Omental fat pad (tissue), 4 donors: Measurements from ENCODE around the gene PWWP2A. TPM values are rescaled to one million over a fixed set of nuclear protein-coding genes. Genes with fewer than 3 reads are reported as not detected.

ENCODE experiments used
- ATAC-seq: fragments of 150-250 bp; one replicate; pipeline ENCODE4 v1.9.1; 2016; ENCODE audit warnings: mild to moderate bottlenecking, moderate library complexity; ENCODE audit not compliant: low FRiP score
- DNase-seq: peaks from one replicate; pipeline ENCODE4 v3.0.0-alpha.2; 2019; ENCODE audit warnings: low spot score
- total RNA-seq, 4 donors: library from RNA; depleted of rRNA; stranded (reverse); fragments of >200 nt; gene quantifications; one replicate each; pipeline ENCODE4 v1.1.0, GENCODE V29; 2016
- TF ChIP-seq, protein P1 (sequence below), 3 donors: fragments of 450-650 bp; IDR thresholded peaks; one replicate each; pipeline ENCODE4 v1.5.1; 2016 to 2017; ENCODE audit warnings: antibody characterized with exemption in 3 of 3, mild to moderate bottlenecking in 3 of 3, moderate library complexity in 2 of 3

PWWP2A gene
- total RNA-seq, 4 donors from 2014 or later = 18.3 to 47.4 (median 24.4) TPM

DNA sequence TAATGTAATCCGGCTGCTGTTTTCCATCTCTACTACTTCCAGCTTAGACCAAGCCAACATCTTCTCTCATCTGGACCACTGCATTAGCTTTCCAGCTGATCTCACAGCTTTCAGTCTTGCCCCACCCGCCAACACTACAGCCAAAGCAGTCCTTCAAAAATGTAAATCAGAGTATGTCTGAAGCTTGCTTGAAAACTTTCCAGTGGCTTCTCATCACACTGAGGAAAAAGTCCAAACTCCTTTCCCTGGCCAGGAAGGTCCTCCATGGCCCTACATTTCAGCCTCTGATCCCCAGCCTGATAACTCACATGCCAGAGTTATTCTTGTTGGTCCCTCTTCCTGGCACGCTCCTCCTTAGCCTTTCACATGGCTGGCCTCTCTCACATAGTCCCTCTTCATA, 71.8 kb downstream of the PWWP2A start:
- TF ChIP-seq, protein P1, sequence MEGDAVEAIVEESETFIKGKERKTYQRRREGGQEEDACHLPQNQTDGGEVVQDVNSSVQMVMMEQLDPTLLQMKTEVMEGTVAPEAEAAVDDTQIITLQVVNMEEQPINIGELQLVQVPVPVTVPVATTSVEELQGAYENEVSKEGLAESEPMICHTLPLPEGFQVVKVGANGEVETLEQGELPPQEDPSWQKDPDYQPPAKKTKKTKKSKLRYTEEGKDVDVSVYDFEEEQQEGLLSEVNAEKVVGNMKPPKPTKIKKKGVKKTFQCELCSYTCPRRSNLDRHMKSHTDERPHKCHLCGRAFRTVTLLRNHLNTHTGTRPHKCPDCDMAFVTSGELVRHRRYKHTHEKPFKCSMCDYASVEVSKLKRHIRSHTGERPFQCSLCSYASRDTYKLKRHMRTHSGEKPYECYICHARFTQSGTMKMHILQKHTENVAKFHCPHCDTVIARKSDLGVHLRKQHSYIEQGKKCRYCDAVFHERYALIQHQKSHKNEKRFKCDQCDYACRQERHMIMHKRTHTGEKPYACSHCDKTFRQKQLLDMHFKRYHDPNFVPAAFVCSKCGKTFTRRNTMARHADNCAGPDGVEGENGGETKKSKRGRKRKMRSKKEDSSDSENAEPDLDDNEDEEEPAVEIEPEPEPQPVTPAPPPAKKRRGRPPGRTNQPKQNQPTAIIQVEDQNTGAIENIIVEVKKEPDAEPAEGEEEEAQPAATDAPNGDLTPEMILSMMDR (IDR thresholded peaks at IDR 0.05) = no peak
- no peak for DNase-seq
- ATAC-seq = no peak

DNA sequence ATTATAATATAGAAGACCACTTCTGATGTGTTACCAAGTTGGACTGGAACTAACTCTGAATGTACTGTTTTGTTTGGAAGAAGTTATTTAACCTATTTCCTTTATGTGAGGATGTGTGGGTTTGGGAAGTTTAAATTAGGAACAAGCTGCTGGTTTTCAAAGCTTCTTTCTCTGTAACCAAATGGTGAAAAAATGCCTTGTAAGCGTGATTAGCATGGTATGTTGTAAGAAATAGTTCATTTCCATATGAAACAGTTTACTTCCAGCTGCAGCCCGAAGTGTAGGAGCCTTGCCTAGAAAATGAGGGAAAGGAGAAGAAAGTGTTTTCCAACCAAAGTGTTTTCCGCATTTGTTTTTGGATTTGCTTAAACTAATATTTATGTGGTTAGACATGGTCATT, 74.3 kb downstream of the PWWP2A start:
- DNase-seq (no peak), ATAC-seq (no peak)
- TF ChIP-seq, protein P1 (IDR thresholded peaks at IDR 0.05) = no peak

DNA sequence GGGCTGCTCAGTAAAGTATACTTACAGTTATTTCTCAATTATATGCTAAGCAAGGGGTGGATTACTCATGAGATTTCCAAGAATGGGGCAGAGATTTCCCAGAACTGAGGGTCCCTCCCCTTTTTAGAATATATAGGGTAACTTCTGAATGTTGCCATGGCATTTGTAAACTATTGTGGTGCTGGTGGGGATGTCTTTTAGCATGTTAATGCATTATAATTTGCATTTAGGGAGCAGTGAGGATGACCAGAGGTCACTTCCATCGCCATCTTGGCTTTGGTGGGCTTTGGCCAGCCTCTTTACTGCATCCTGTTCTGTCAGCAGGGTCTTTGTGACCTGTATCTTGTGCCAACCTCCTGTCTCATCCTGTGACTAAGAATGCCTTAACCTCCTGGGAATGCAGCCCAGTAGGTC, 74.9 kb downstream of the PWWP2A start:
- DNase-seq (no peak), ATAC-seq (no peak)
- TF ChIP-seq, protein P1 (IDR thresholded peaks at IDR 0.05) = no peak

DNA sequence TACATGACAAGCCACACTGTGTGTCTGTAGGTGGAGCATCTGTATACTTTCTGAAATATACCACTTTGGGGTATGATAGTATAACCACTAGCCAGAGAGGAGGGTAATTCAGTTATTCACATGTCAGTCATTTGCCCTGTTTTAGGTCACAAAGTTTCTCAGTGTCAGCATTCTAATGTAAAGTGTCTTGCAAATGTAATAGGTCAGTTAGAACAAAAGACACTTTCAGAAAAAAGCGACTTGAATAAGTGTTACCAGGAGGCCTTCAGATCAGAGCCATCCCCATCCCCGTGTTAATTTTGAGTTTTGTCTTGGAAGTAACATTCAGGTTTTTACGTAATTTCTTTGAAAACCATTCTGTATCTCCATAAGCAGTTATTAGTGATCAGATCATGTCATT, 76.6 kb downstream of the PWWP2A start:
- ATAC-seq = no peak
- TF ChIP-seq, protein P1 (IDR thresholded peaks at IDR 0.05) = no peak
- DNase-seq = no peak

Other genes starting within 250 kb of the PWWP2A start
- 10 to 100 TPM in 1 of 4 donors, 1 to 10 TPM in 3; 1.6 to 13.1 (median 7.5) TPM for gene ADRA1B, start 203.0 kb downstream of the PWWP2A start, total RNA-seq
- gene TTC1, start 110.3 kb downstream of the PWWP2A start, total RNA-seq = 10 to 100 TPM; 27.3 to 36.4 (median 27.8) TPM
- gene FABP6, start 110.1 kb upstream of the PWWP2A start, total RNA-seq = not detected
- gene CCNJL, start 193.1 kb upstream of the PWWP2A start, total RNA-seq = 1 to 10 TPM in 1 of 4 donors, under 1 TPM in 3; 0.24 to 5.4 (median 0.45) TPM